GM20000 (cell line): ENCODE data around the gene CTSA.

Experiments used
- DNase-seq: peaks from one replicate; pipeline ENCODE4 v3.0.0; 2012; ENCODE audit warnings: low spot score
- TF ChIP-seq, protein P1 (sequence below): IDR thresholded peaks from 2 replicates; pipeline ENCODE4 v1.5.1; 2012; ENCODE audit warnings: mild to moderate bottlenecking, control low read depth; ENCODE audit errors: extremely low read depth, missing control alignments

The CTSA gene

DNA sequence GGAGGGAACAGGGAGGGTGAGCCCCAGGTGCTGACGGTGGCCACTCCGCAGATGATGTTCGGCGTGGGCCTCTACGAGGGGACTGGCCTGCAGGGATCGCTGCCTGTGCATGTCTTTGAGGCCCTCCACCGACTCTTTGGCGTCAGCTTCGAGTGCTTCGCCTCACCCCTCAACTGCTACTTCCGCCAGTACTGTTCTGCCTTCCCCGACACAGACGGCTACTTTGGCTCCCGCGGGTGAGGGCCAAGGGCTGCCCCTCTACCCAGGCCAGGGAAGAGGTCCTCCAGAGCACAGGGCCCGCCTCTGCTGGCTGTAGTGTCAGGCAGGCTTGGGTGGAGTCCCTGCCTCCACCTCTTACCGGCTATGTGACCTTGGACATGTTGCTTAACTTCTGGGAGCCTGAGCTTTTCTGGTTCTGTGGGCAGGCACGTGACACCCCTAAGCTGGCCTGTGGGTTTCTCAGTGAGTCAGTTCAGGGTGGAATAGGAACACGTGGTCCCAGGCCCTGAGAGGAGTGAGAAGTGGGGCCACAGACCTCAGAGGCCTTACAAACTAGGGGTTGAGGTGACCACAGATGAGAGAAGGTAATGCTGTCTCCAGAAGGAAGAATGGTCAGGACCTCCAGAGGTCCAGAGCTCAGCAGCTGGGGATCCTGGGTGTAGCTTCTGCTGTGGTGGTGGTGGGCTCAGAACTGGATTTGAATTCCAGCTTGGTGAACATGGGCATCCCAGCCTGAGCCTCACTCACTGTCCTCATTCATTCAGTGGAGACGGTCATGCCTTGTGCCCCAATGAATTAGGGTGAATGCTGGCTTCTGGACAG lies 55.2 kb downstream of the CTSA start:
- TF ChIP-seq, protein P1, sequence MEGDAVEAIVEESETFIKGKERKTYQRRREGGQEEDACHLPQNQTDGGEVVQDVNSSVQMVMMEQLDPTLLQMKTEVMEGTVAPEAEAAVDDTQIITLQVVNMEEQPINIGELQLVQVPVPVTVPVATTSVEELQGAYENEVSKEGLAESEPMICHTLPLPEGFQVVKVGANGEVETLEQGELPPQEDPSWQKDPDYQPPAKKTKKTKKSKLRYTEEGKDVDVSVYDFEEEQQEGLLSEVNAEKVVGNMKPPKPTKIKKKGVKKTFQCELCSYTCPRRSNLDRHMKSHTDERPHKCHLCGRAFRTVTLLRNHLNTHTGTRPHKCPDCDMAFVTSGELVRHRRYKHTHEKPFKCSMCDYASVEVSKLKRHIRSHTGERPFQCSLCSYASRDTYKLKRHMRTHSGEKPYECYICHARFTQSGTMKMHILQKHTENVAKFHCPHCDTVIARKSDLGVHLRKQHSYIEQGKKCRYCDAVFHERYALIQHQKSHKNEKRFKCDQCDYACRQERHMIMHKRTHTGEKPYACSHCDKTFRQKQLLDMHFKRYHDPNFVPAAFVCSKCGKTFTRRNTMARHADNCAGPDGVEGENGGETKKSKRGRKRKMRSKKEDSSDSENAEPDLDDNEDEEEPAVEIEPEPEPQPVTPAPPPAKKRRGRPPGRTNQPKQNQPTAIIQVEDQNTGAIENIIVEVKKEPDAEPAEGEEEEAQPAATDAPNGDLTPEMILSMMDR = no peak
- no peak for DNase-seq

DNA sequence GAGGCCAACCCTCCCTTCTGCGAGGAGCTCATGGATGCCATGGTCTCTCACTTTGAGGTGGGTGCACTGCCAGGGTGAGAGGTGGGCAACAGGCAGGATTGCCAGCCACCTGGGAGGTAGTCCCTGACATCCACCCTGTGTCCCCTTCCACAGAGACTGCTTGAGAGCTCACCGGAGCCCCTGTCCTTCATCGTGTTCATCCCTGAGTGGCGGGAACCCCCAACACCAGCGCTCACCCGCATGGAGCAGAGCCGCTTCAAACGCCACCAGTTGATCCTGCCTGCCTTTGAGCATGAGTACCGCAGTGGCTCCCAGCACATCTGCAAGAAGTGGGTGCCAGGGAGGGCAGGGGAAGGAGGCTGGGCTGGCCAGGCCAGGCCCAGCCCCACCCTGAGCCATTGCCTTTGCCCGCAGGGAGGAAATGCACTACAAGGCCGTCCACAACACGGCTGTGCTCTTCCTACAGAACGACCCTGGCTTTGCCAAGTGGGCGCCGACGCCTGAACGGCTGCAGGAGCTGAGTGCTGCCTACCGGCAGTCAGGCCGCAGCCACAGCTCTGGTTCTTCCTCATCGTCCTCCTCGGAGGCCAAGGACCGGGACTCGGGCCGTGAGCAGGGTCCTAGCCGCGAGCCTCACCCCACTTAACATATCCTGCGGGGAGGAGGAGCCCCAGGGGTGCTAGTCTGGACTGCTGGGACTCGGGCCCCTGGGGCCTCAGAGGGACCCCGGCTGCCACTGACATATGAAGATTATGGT lies 56.2 kb downstream of the CTSA start:
- TF ChIP-seq, protein P1 = no peak
- no peak for DNase-seq

DNA sequence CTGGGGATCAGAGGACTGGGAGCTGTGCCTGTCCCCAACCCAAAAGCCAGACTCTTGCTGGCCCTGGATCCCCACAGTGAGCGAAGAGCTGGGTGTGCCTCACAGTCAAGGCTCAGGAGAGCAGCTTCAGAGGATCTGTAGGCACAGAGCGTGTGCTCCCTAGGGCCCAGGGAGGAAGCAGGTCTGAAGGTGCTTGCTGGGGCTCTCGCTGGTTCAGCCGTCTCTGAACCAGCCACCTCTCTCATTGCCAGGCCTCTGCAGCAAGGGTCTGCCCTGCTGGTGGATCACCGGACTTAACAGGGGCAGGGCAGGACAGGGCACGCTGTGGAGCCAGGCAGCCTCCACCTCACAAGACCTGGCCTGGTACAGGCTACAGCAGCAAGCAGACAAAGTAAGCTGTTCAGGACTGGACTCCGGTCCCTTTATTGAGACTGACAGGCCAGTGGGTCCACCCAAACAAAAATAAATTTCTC lies 57.2 kb downstream of the CTSA start:
- no peak for DNase-seq
- TF ChIP-seq, protein P1 = no peak
